ENCODE data around the gene MYO5B. TPM values are rescaled to one million over a fixed set of nuclear protein-coding genes. Genes with fewer than 3 reads are reported as not detected.

Gene MYO5B
- total RNA-seq, 2 donors from 2014 or later = 106 to 132 TPM

- H3K36me3 ChIP-seq = no peaks in the 10 kb centered on the region
- H3K9ac ChIP-seq (ENCODE audit: low read depth in 2 of 2, low read length in 2 of 2) = no peak overlapping the region
- no peaks in the 10 kb centered on the region for H3K4me1 ChIP-seq
- DNase-seq = no peak
- no peaks in the 10 kb centered on the region for H3K9me3 ChIP-seq
- H3K27me3 ChIP-seq = no peaks in the 10 kb centered on the region
- intact Hi-C loops (cut with DNase I) = no loop called here
- TF ChIP-seq CTCF (IDR thresholded peaks at IDR 0.05) = no peak
- no peak overlapping the region for H3K4me3 ChIP-seq
- H3K27ac ChIP-seq = no peak overlapping the region
Observed at GRCh38 chr18:49815927-49816326, 379.0 kb downstream of the MYO5B start.

- peak overlapping the region; percentile 99 for H3K27ac ChIP-seq
- H3K4me1 ChIP-seq = no peaks in the 10 kb centered on the region
- DNase-seq = no peak
- no peaks in the 10 kb centered on the region for H3K27me3 ChIP-seq
- H3K4me3 ChIP-seq = peak overlapping the region; percentile 61
- H3K9me3 ChIP-seq = no peaks in the 10 kb centered on the region
- intact Hi-C loops (cut with DNase I) = no loop called here
- peak overlapping the region; percentile 86 to 96 for H3K9ac ChIP-seq (ENCODE audit: low read depth in 2 of 2, low read length in 2 of 2)
- H3K36me3 ChIP-seq = no peaks in the 10 kb centered on the region
- no peak for TF ChIP-seq CTCF (IDR thresholded peaks at IDR 0.05)
Observed at GRCh38 chr18:49814147-49814499, 380.8 kb downstream of the MYO5B start.

- no peaks in the 10 kb centered on the region for H3K9me3 ChIP-seq
- no peaks in the 10 kb centered on the region for H3K27me3 ChIP-seq
- H3K27ac ChIP-seq = peak within 1 kb of the TSS; percentile 99
- intact Hi-C loops (cut with DNase I) = no loop called here
- peak within 1 kb of the TSS; percentile 94 to 96 for H3K9ac ChIP-seq (ENCODE audit: low read depth in 2 of 2, low read length in 2 of 2)
- no peak for TF ChIP-seq CTCF (IDR thresholded peaks at IDR 0.05)
- H3K36me3 ChIP-seq = no peaks in the 10 kb centered on the region
- DNase-seq = peak; percentile 94
- no peaks in the 10 kb centered on the region for H3K4me1 ChIP-seq
- H3K4me3 ChIP-seq = peak within 1 kb of the TSS; percentile 61
Observed at GRCh38 chr18:49813319-49814146, 381.4 kb downstream of the MYO5B start, which contains the start of gene ACAA2. TSS of gene ACAA2 (minus strand) at chr18:49813533. CDS start at chr18:49813484, 49 bp downstream.

GRCh38 chr18:49813069-49813318 is 382.0 kb downstream of the MYO5B start:
- no peaks in the 10 kb centered on the region for H3K4me1 ChIP-seq
- peak overlapping the region; percentile 61 for H3K4me3 ChIP-seq
- no peak for TF ChIP-seq CTCF (IDR thresholded peaks at IDR 0.05)
- H3K27me3 ChIP-seq = no peaks in the 10 kb centered on the region
- peak overlapping the region; percentile 94 to 95 for H3K9ac ChIP-seq (ENCODE audit: low read depth in 2 of 2, low read length in 2 of 2)
- peak; percentile 56 for DNase-seq
- intact Hi-C loops (cut with DNase I) = no loop called here
- no peaks in the 10 kb centered on the region for H3K36me3 ChIP-seq
- peak overlapping the region; percentile 99 for H3K27ac ChIP-seq
- no peaks in the 10 kb centered on the region for H3K9me3 ChIP-seq

GRCh38 chr18:49812286-49813068 is 382.5 kb downstream of the MYO5B start:
- Histone ChIP-seq H3K9ac (ENCODE audit: low read depth in 2 of 2, low read length in 2 of 2) (peak overlapping the region; percentile 94 to 95), H3K4me3 (peak overlapping the region; percentile 61), H3K4me1 (no peaks in the 10 kb centered on the region), H3K27ac (peak overlapping the region; percentile 99), H3K36me3 (no peaks in the 10 kb centered on the region), H3K9me3 (no peaks in the 10 kb centered on the region), H3K27me3 (no peaks in the 10 kb centered on the region)
- TF ChIP-seq CTCF (IDR thresholded peaks at IDR 0.05) = no peak
- intact Hi-C loops (cut with DNase I) = no loop called here
- DNase-seq = no peak

Data from colonic mucosa (tissue), 4 donors.